Activated CD8-positive, alpha-beta T cell treated with anti-CD3 and anti-CD28 coated beads for 36 hours (primary cell): ENCODE measurements around the gene FLRT2. TPM values are rescaled to one million over a fixed set of nuclear protein-coding genes. Genes with fewer than 3 reads are reported as not detected.

Experiments used
- ATAC-seq: fragments of 200-7000 bp; cut with Tn5 transposase; one replicate; pipeline ENCODE4 v1.10.0; 2021; ENCODE audit warnings: mild to moderate bottlenecking, moderate library complexity
- CTCF ChIA-PET: fragments of 350-600 bp; sonication (Branson Sonifier 250); formaldehyde crosslinking; loops from one replicate; lab custom pipeline; 2021; ENCODE audit warnings: antibody characterized with exemption; lab: Charles Lee
- POLR2A ChIA-PET: fragments of 350-600 bp; sonication (Branson Sonifier 250); formaldehyde crosslinking; loops from one replicate; lab custom pipeline; 2021; ENCODE audit warnings: antibody characterized with exemption; lab: Charles Lee
- DNase-seq: peaks from one replicate; pipeline ENCODE4 v3.0.0-alpha.2; 2020
- H3K27ac Mint-ChIP-seq: one replicate; pipeline ENCODE4 v1.8.0; 2021; ENCODE audit warnings: mild to moderate bottlenecking, mixed read lengths
- H3K27me3 Mint-ChIP-seq: one replicate; pipeline ENCODE4 v1.8.0; 2021; ENCODE audit warnings: mixed read lengths
- H3K36me3 Mint-ChIP-seq: one replicate; pipeline ENCODE4 v1.8.0; 2021; ENCODE audit warnings: low read depth, mixed read lengths
- H3K4me1 Mint-ChIP-seq: one replicate; pipeline ENCODE4 v1.8.0; 2021; ENCODE audit warnings: low read depth, mixed read lengths
- H3K4me3 Mint-ChIP-seq: one replicate; pipeline ENCODE4 v1.8.0; 2021; ENCODE audit warnings: mild to moderate bottlenecking, moderate library complexity, mixed read lengths
- H3K9me3 Mint-ChIP-seq: one replicate; pipeline ENCODE4 v1.8.0; 2021; ENCODE audit warnings: mixed read lengths
- intact Hi-C: fragments of 100-400 bp; cut with micrococcal nuclease; formaldehyde crosslinking; loops from one replicate; pipeline ENCODE4 v1.10.0; 2022
- total RNA-seq, 2 experiments: library from RNA; stranded (reverse); gene quantifications; one replicate each; pipeline ENCODE4 v1.2.3, GENCODE V29; 2021
- TF ChIP-seq, protein P1 (sequence below): fragments of 200-600 bp; IDR thresholded peaks from one replicate; pipeline ENCODE4 v1.8.0; 2022; ENCODE audit warnings: antibody characterized with exemption, mild to moderate bottlenecking

Gene FLRT2
- total RNA-seq, 2 experiments from 2014 or later: not detected

GRCh38 chr14:85514487-85514886 is 15.5 kb upstream of the FLRT2 start:
- POLR2A ChIA-PET: no interaction called here

DNA sequence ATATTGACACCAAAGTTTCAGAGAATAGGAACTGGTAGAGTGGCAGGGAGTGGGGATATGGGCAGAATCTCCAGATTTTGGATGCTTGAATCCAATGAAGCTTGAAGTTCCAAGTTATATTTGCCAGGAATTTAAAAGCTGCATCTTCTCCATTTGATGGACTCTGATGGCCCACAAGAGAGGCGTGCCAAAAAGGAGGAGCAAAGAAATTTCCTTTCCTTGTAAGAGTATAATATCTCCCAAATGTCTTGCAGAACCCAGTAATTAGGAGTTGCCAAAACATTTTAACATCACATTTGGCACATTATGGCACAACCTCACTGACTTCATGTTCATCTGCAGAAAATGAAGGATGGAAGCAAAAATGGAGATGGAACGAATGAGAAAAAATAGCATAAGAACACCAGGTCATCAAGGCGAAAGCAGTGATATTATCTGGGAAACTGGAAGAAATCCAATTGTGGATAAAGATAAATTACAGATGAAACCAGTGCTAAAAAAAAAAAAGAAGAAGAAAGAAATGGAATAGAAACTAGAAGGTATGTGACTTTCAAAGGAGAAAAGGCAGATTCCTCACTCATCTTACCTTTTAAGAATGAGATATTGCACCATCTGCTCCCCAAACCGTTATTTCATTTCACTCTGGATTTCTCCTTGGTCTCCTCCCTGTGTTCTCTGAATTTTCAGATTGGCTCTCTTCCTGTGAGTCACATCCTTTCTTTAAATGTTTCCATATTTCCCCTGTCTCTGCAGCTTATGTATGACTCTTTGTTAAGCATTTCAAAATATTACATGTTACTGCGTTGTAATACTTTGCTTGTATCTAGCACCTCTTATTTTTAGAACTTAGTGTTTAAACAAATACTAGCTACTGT is 13.5 kb upstream of the FLRT2 start:
- ChIA-PET CTCF (no interaction called here), POLR2A (no interaction called here)
- H3K4me1 Mint-ChIP-seq: no peaks in the 10 kb centered on the region
- no peaks in the 10 kb centered on the region for H3K27me3 Mint-ChIP-seq
- intact Hi-C loops: no loop called here
- no peak for DNase-seq
- H3K27ac Mint-ChIP-seq: no peak overlapping the region
- no peaks in the 10 kb centered on the region for H3K9me3 Mint-ChIP-seq
- no peaks in the 10 kb centered on the region for H3K36me3 Mint-ChIP-seq
- no peak for ATAC-seq
- H3K4me3 Mint-ChIP-seq: no peak overlapping the region
- TF ChIP-seq, protein P1, sequence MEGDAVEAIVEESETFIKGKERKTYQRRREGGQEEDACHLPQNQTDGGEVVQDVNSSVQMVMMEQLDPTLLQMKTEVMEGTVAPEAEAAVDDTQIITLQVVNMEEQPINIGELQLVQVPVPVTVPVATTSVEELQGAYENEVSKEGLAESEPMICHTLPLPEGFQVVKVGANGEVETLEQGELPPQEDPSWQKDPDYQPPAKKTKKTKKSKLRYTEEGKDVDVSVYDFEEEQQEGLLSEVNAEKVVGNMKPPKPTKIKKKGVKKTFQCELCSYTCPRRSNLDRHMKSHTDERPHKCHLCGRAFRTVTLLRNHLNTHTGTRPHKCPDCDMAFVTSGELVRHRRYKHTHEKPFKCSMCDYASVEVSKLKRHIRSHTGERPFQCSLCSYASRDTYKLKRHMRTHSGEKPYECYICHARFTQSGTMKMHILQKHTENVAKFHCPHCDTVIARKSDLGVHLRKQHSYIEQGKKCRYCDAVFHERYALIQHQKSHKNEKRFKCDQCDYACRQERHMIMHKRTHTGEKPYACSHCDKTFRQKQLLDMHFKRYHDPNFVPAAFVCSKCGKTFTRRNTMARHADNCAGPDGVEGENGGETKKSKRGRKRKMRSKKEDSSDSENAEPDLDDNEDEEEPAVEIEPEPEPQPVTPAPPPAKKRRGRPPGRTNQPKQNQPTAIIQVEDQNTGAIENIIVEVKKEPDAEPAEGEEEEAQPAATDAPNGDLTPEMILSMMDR: no peak

More at GRCh38 chr14:85514487-85514886, 15.5 kb upstream of the FLRT2 start:
- DNase-seq: no peak
- ATAC-seq: no peak
- CTCF ChIA-PET: no interaction called here
- Mint-ChIP-seq H3K9me3 (no peaks in the 10 kb centered on the region), H3K27ac (no peak overlapping the region), H3K4me1 (no peaks in the 10 kb centered on the region), H3K4me3 (no peak overlapping the region), H3K27me3 (no peaks in the 10 kb centered on the region), H3K36me3 (no peaks in the 10 kb centered on the region)
- TF ChIP-seq, protein P1: no peak
- intact Hi-C loops: no loop called here

GRCh38 chr14:85517114-85517688 is 12.7 kb upstream of the FLRT2 start:
- ATAC-seq: no peak
- TF ChIP-seq, protein P1: no peak
- ChIA-PET CTCF (no interaction called here), POLR2A (no interaction called here)
- Mint-ChIP-seq H3K27me3 (no peaks in the 10 kb centered on the region), H3K36me3 (no peaks in the 10 kb centered on the region), H3K4me1 (no peaks in the 10 kb centered on the region), H3K9me3 (no peaks in the 10 kb centered on the region), H3K27ac (no peak overlapping the region), H3K4me3 (no peak overlapping the region)
- intact Hi-C loops: no loop called here
- DNase-seq: no peak

DNA sequence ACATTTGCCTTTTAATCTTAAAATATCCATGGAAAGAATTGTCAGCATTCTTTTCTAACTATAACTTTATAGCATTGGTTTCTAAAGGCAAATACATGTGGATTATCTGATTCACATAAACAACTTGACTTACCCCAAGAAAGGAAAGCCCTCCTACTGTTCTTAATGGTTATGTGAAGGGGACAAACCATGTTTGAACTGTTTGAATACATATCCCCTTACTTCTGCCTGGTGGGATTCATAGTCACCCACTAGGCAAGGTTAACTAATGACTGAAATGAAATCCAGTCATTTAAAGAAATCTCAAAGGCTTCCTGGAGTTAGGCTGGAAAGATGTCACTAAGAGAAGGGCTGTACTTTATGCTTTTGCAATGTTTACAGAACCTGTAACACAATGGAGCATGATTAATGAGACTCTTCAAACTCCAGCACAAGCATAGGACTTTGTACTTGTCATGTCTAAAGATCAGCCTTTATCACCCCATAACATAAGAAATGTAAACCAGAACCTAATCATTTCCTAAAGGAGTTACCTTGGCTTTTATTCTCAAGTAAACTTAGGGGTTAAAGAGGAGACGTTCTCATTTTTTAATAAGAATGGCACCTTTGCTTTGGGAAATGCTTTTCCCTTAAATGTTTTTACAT is 10.2 kb upstream of the FLRT2 start:
- ChIA-PET CTCF (no interaction called here), POLR2A (no interaction called here)
- intact Hi-C loops: no loop called here
- no peaks in the 10 kb centered on the region for H3K36me3 Mint-ChIP-seq
- H3K4me1 Mint-ChIP-seq: no peaks in the 10 kb centered on the region
- TF ChIP-seq, protein P1: no peak
- no peak overlapping the region for H3K27ac Mint-ChIP-seq
- H3K27me3 Mint-ChIP-seq: no peaks in the 10 kb centered on the region
- ATAC-seq (no peak), DNase-seq (no peak)
- no peak overlapping the region for H3K4me3 Mint-ChIP-seq
- H3K9me3 Mint-ChIP-seq: no peaks in the 10 kb centered on the region

DNA sequence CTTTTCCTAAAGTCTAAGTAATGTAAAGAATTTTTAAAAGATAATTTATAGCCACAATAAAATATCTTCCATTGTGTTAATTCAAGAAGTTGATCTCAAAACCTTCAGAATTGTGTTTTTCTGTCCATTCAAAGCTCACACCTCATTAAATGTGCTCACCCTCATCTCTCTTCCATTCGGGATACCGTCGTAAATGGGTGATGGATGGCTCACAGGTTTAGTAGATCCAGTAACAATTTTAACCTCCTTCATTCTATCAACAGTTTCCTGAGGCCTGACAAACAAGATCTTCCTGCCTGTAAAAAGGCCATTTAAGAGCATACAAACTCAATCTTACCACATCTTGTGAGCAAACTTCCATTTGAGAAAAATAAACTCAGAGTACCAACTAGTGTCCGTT is 9.4 kb upstream of the FLRT2 start:
- no peaks in the 10 kb centered on the region for H3K27me3 Mint-ChIP-seq
- intact Hi-C loops: no loop called here
- no peak for ATAC-seq

More for the DNA sequence above, 9.4 kb upstream of the FLRT2 start:
- Mint-ChIP-seq H3K36me3 (no peaks in the 10 kb centered on the region), H3K4me1 (no peaks in the 10 kb centered on the region), H3K27ac (no peak overlapping the region), H3K4me3 (no peak overlapping the region), H3K9me3 (no peaks in the 10 kb centered on the region)
- POLR2A ChIA-PET: no interaction called here
- CTCF ChIA-PET: no interaction called here
- DNase-seq: no peak
- TF ChIP-seq, protein P1: no peak
